Spleen (tissue), 7 donors: ENCODE results near the gene BCL7A.

ENCODE experiments used
- CTCF ChIP-seq, 11 experiments: fragments of 200-600 bp in 7 of 11; fragments of 450-650 bp in 4 of 11; sonication (generic) in 4 of 11; IDR thresholded peaks in 8 of 11; conservative IDR thresholded peaks in 3 of 11; 1 replicate in 7 of 11; 2 replicates in 4 of 11; pipeline versions ENCODE4 v1.4.0 to v1.8.0; 2016 to 2021; ENCODE audit warnings: antibody characterized with exemption in 11 of 11, inconsistent platforms in 4 of 11, mild to moderate bottlenecking in 1 of 11
- POLR2A ChIP-seq, 3 donors: fragments of 450-650 bp; IDR thresholded peaks; one replicate each; pipeline ENCODE4 v1.5.1; 2017; ENCODE audit warnings: antibody characterized with exemption in 3 of 3, mild to moderate bottlenecking in 1 of 3
- POLR2AphosphoS5 ChIP-seq, 3 donors: sonication (generic); formaldehyde crosslinking; IDR thresholded peaks; one replicate each; pipeline ENCODE4 v1.5.1; 2017; ENCODE audit warnings: antibody characterized with exemption in 3 of 3
- donor health status: DM: no; HTN: no; CAD: no; lungs with moderate emphysema.
- donor health status: DM: no; HTN: no; CAD: no.
- donor health status: DM: no; HTN: no; CAD: no.

DNA sequence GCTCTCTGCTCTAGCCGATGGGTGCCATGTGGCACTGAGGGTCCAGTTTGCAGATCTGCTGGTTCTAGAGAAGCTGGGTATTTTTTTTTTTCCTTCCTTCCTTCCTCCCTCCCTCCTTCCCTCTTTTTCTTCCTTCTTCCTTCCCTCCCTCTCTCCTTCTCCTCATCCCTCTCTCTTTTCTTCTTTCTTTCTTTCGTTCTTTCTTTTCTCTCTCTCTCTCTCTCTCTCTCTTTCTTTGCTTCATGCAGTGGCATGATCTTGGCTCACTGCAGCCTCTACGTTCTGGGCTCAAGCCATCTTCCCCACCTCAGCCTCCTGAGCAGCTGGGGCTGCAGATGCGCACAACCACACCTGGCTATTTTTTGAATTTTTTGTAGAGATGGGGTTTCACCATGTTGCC lies 2.7 kb upstream of the BCL7A start:
- TF ChIP-seq CTCF (IDR thresholded peaks at IDR 0.05 in 8 of 11, conservative IDR thresholded peaks at IDR 0.05 in 3 of 11): no peak
- no peak for TF ChIP-seq POLR2A (IDR thresholded peaks at IDR 0.05)
- TF ChIP-seq POLR2AphosphoS5 (IDR thresholded peaks at IDR 0.05): no peak
